KMS-11 (cell line): ENCODE data around the gene MC2R.

ENCODE experiments used
- H2AFZ ChIP-seq: fragments of 200-600 bp; sonication (generic); 2 replicates; pipeline ENCODE4 v1.6.1; 2016; ENCODE audit warnings: antibody characterized with exemption, mixed run types, low read depth
- H3K27ac ChIP-seq: fragments of 200-600 bp; sonication (generic); 2 replicates; pipeline ENCODE4 v1.6.1; 2016; ENCODE audit warnings: mild to moderate bottlenecking, mixed run types
- H3K27me3 ChIP-seq: fragments of 200-600 bp; sonication (generic); 2 replicates; pipeline ENCODE4 v1.6.1; 2017; ENCODE audit warnings: mild to moderate bottlenecking, low read depth, mixed run types, moderate library complexity; ENCODE audit not compliant: insufficient read depth
- H3K36me3 ChIP-seq: fragments of 200-600 bp; sonication (generic); 2 replicates; pipeline ENCODE4 v1.6.1; 2017; ENCODE audit warnings: mild to moderate bottlenecking, mixed run types; ENCODE audit not compliant: insufficient read depth
- H3K4me1 ChIP-seq: fragments of 200-600 bp; sonication (generic); 2 replicates; pipeline ENCODE4 v1.6.1; 2016; ENCODE audit warnings: mild to moderate bottlenecking, low read depth, mixed run types; ENCODE audit not compliant: poor library complexity, severe bottlenecking
- H3K4me2 ChIP-seq: fragments of 200-600 bp; sonication (generic); 2 replicates; pipeline ENCODE4 v1.7.0; 2016; ENCODE audit warnings: mild to moderate bottlenecking, mixed run types
- H3K4me3 ChIP-seq: fragments of 200-600 bp; sonication (generic); IDR thresholded peaks from 2 replicates; pipeline ENCODE4 v1.6.1; 2017; ENCODE audit warnings: low read depth, low read length, mixed read lengths; ENCODE audit not compliant: insufficient read depth
- H3K79me2 ChIP-seq: fragments of 200-600 bp; sonication (generic); 2 replicates; pipeline ENCODE4 v1.6.1; 2016; ENCODE audit warnings: low read depth, mixed run types; ENCODE audit not compliant: insufficient read depth
- H3K9ac ChIP-seq: fragments of 200-600 bp; sonication (generic); 2 replicates; pipeline ENCODE4 v1.6.1; 2016; ENCODE audit warnings: mild to moderate bottlenecking, mixed run types
- H4K20me1 ChIP-seq: fragments of 200-600 bp; sonication (generic); 2 replicates; pipeline ENCODE4 v1.6.1; 2016; ENCODE audit warnings: mild to moderate bottlenecking, mixed run types; ENCODE audit not compliant: insufficient read depth
- CTCF ChIP-seq: fragments of 200-600 bp; sonication (generic); conservative IDR thresholded peaks from 2 replicates; pipeline ENCODE4 v1.6.1; 2017; ENCODE audit warnings: low read depth, mild to moderate bottlenecking, antibody characterized with exemption, low read length, moderate library complexity, mixed read lengths

Gene MC2R

GRCh38 chr18:13910501-13910900 is 4.8 kb downstream of the MC2R start:
- Histone ChIP-seq H3K27me3 (no peaks in the 10 kb centered on the region), H3K79me2 (no peaks in the 10 kb centered on the region), H3K4me3 (no peak overlapping the region), H3K27ac (no peak overlapping the region), H2AFZ (no peak overlapping the region), H3K4me2 (no peak overlapping the region), H3K9ac (no peak overlapping the region), H4K20me1 (no peaks in the 10 kb centered on the region), H3K36me3 (no peaks in the 10 kb centered on the region), H3K4me1 (no peaks in the 10 kb centered on the region)
- no peak for TF ChIP-seq CTCF

- H3K27me3 ChIP-seq, result no peaks in the 10 kb centered on the region
- H3K4me3 ChIP-seq, result no peak overlapping the region
- no peak overlapping the region for H3K27ac ChIP-seq
- H3K4me1 ChIP-seq, result no peaks in the 10 kb centered on the region
- H2AFZ ChIP-seq, result no peak overlapping the region
- H4K20me1 ChIP-seq, result no peaks in the 10 kb centered on the region
- no peaks in the 10 kb centered on the region for H3K36me3 ChIP-seq
- no peak overlapping the region for H3K4me2 ChIP-seq
- no peak for TF ChIP-seq CTCF
- H3K9ac ChIP-seq, result no peak overlapping the region
- no peaks in the 10 kb centered on the region for H3K79me2 ChIP-seq
Measured at GRCh38 chr18:13909141-13909940, 6.0 kb downstream of the MC2R start.

DNA sequence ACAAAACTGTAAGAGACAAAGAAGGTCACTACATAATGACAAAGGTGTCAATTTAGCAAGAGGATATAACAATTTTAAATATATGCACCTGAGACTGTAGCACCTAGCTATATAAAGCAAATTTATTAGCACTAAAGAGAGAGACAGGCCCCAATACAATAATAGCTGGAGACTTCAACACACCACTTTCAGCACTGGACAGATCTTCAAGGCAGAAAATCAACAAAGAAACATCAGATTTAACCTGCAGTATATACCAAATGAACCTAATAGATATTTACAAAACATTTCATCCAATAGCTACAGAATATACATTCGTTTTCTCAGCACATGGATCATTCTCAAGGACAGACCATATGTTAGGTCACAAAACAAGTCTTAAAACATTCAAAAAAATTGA is 14.7 kb downstream of the MC2R start:
- H3K4me2 ChIP-seq, result no peak overlapping the region
- no peak overlapping the region for H3K9ac ChIP-seq
- H4K20me1 ChIP-seq, result no peaks in the 10 kb centered on the region
- no peaks in the 10 kb centered on the region for H3K4me1 ChIP-seq
- no peak for TF ChIP-seq CTCF
- H3K79me2 ChIP-seq, result no peaks in the 10 kb centered on the region
- H3K4me3 ChIP-seq, result no peak overlapping the region
- no peaks in the 10 kb centered on the region for H3K36me3 ChIP-seq
- no peak overlapping the region for H3K27ac ChIP-seq
- H3K27me3 ChIP-seq, result no peaks in the 10 kb centered on the region
- H2AFZ ChIP-seq, result no peak overlapping the region

DNA sequence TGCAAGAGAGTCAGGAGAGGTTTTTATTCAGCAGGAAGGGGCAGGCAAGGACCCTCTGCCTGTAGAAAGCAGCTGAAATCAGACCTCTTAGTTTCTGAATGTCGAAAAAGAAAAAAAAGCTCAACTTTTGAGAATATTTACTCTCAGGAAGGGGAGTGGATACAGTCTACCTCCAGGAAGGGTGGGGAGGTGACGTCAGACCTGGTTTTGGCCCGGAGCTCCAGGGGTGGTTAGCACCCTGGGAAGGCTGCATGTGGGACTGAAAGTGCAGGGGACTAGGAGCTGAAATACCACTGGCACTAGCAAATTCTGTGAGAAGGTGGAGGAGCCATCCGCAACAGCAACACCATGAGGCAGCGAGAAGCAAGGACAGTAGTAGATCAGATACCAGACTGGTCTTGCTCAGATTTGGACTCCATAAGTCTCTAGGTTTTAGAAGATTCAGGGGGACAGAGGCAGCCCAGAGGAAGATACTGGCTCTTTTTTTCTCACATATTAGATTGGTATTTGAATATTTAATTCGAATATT is 19.8 kb downstream of the MC2R start:
- Histone ChIP-seq H3K9ac (no peak overlapping the region), H3K4me3 (no peak overlapping the region)
- TF ChIP-seq CTCF, result no peak

More for the DNA sequence above, 19.8 kb downstream of the MC2R start:
- Histone ChIP-seq H2AFZ (no peak overlapping the region), H3K36me3 (no peaks in the 10 kb centered on the region), H3K27me3 (no peaks in the 10 kb centered on the region), H3K79me2 (no peaks in the 10 kb centered on the region), H3K4me2 (no peak overlapping the region), H3K4me1 (no peaks in the 10 kb centered on the region), H4K20me1 (no peaks in the 10 kb centered on the region), H3K27ac (no peak overlapping the region)
